ENCODE data around the gene PKD1L1. TPM values are rescaled to one million over a fixed set of nuclear protein-coding genes. Genes with fewer than 3 reads are reported as not detected.

The PKD1L1 gene
- total RNA-seq, 1 experiment from 2014 or later: 0.17 TPM

DNA sequence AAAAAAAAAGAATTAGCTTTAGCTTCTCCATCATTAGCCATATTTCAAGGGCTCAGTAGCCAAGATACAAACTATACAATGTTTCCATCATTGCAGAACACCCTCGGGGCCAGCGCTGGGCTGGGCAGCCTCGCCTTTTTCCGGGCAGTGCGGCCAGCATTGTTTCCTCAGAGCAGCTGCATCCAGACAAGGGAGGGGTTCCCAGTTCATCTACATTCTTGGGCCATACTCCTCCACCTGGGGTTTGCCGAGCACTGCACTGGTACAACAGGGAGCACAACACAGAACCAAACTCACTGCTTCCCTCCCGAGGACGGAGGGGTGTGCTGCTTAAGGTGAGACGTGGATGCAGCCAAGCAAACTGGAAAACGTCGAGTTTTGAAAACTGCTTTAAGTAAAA lies 2.4 kb upstream of the PKD1L1 start:
- no peak overlapping the region for H3K27ac ChIP-seq (ENCODE audit: low read depth, low read length)
- no peak overlapping the region for H3K4me3 ChIP-seq (replicated peaks in 1 of 2; ENCODE audit: low read depth in 1 of 2, low read length in 2 of 2)
- RAD21 ChIA-PET (ENCODE audit: low non-redundant PET in 1 of 2, low total read pairs in 2 of 2, uncharacterized antibody in 2 of 2, unreplicated experiment in 2 of 2): no interaction called here
- DNase-seq (ENCODE audit: low read depth, low spot score) (no peak), ATAC-seq (no peak)
- no TSS peak for BruUV-seq (replicated peaks)
- no peak overlapping the region for H2AFZ ChIP-seq (ENCODE audit: low read depth, low read length, poor library complexity, severe bottlenecking)
- no peaks in the 10 kb centered on the region for H3K9me2 ChIP-seq (ENCODE audit: insufficient read depth)
- H3K4me2 ChIP-seq (ENCODE audit: low read length): no peak overlapping the region
- no peak overlapping the region for H3K9ac ChIP-seq (ENCODE audit: low read length)
- no peaks in the 10 kb centered on the region for H3K27me3 ChIP-seq (ENCODE audit: insufficient read depth, low read length)
- H4K20me1 ChIP-seq (ENCODE audit: insufficient read depth): no peaks in the 10 kb centered on the region
- TF ChIP-seq SIN3A (IDR thresholded peaks at IDR 0.05; ENCODE audit: low read depth): no peak
- no peak for TF ChIP-seq YY1 (IDR thresholded peaks at IDR 0.05; ENCODE audit: extremely low read depth, insufficient replicate concordance, low read depth, low read length)
- TF ChIP-seq, protein P1, sequence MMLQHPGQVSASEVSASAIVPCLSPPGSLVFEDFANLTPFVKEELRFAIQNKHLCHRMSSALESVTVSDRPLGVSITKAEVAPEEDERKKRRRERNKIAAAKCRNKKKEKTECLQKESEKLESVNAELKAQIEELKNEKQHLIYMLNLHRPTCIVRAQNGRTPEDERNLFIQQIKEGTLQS (IDR thresholded peaks at IDR 0.05): no peak
- no peak for TF ChIP-seq TCF7L2 (IDR thresholded peaks at IDR 0.05; ENCODE audit: borderline replicate concordance, extremely low read depth, insufficient read depth, insufficient read length)
- no peak for TF ChIP-seq EZH2phosphoT487 (IDR thresholded peaks at IDR 0.05; ENCODE audit: borderline replicate concordance)
- TF ChIP-seq EGR1 (IDR thresholded peaks at IDR 0.05; ENCODE audit: low read depth): no peak
- TF ChIP-seq JUND (IDR thresholded peaks at IDR 0.05): no peak
- no peak for TF ChIP-seq SP1 (IDR thresholded peaks at IDR 0.05; ENCODE audit: low read depth)
- TF ChIP-seq RAD21 (IDR thresholded peaks at IDR 0.05; ENCODE audit: low read depth): no peak
- TF ChIP-seq, protein P2, sequence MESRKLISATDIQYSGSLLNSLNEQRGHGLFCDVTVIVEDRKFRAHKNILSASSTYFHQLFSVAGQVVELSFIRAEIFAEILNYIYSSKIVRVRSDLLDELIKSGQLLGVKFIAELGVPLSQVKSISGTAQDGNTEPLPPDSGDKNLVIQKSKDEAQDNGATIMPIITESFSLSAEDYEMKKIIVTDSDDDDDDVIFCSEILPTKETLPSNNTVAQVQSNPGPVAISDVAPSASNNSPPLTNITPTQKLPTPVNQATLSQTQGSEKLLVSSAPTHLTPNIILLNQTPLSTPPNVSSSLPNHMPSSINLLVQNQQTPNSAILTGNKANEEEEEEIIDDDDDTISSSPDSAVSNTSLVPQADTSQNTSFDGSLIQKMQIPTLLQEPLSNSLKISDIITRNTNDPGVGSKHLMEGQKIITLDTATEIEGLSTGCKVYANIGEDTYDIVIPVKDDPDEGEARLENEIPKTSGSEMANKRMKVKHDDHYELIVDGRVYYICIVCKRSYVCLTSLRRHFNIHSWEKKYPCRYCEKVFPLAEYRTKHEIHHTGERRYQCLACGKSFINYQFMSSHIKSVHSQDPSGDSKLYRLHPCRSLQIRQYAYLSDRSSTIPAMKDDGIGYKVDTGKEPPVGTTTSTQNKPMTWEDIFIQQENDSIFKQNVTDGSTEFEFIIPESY (IDR thresholded peaks at IDR 0.05; ENCODE audit: extremely low read depth, insufficient replicate concordance, low read length): no peak
- no peak for TF ChIP-seq EZH2 (IDR thresholded peaks at IDR 0.05)
- no peak for TF ChIP-seq POLR2AphosphoS5 (IDR thresholded peaks at IDR 0.05; ENCODE audit: low read depth, low read length)
- TF ChIP-seq CEBPB (IDR thresholded peaks at IDR 0.05; ENCODE audit: low read depth): no peak
- TF ChIP-seq FOSL1 (IDR thresholded peaks at IDR 0.05; ENCODE audit: low read depth): no peak
- no peak for TF ChIP-seq POLR2A (IDR thresholded peaks at IDR 0.05; ENCODE audit: borderline replicate concordance, extremely low read depth, insufficient read depth, insufficient read length)
- 0 out of 4 replicates have a peak, but pooled peaks cover under 1 to 2% of the 10 kb centered on the region in 2 experiments for H3K36me3 ChIP-seq (ENCODE audit: control insufficient read depth in 1 of 2, insufficient read depth in 2 of 2, low read length in 2 of 2)
- no peaks in the 10 kb centered on the region for H3K4me1 ChIP-seq (ENCODE audit: control insufficient read depth in 1 of 2, insufficient read depth in 2 of 2, low read length in 2 of 2)
- CTCF ChIA-PET: no interaction called here
- intact Hi-C loops (cut with micrococcal nuclease): no loop called here
- no peaks in the 10 kb centered on the region for H3K9me3 ChIP-seq (ENCODE audit: control insufficient read depth in 1 of 2, insufficient read depth in 1 of 2, low read depth in 1 of 2, low read length in 2 of 2)
- POLR2A ChIA-PET: no interaction called here
- H3K79me2 ChIP-seq (ENCODE audit: insufficient read depth, low read length): no peaks in the 10 kb centered on the region

Measured in HCT116 (cell line).